OCI-LY1 (cell line): ENCODE results near the gene STK39.

Experiments
- EZH2 ChIP-seq: fragments of 200-600 bp; sonication (generic), shearing (Covaris generic); IDR thresholded peaks from 2 replicates; pipeline ENCODE4 v1.8.0; 2017; ENCODE audit warnings: borderline replicate concordance, mixed run types, mild to moderate bottlenecking, antibody characterized with exemption, low read length, moderate library complexity, mixed read lengths
- TF ChIP-seq, protein P1 (sequence below): fragments of 200-600 bp; sonication (generic), shearing (Covaris generic); IDR thresholded peaks from 2 replicates; pipeline ENCODE4 v1.5.1; 2017; ENCODE audit warnings: mild to moderate bottlenecking, antibody characterized with exemption, low read length, moderate library complexity, mixed read lengths

DNA sequence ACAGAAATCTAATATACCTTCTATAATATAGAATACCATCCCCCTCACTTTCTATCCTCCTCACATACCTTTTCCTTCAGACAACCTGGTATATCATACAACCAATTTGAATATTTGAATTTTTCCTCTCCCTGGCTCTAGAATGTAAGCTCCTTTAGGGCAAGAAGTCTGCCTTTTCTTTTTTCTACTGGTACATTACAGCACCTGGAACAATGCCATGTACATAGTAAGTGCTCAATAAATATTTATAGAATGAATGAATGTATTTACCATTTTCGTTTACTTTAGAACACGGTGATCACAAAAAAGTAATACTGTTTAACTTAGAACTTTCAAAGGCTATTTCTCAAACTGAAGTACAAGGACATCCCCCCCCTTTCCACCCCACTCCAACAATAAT lies 187.6 kb downstream of the STK39 start:
- TF ChIP-seq, protein P1, sequence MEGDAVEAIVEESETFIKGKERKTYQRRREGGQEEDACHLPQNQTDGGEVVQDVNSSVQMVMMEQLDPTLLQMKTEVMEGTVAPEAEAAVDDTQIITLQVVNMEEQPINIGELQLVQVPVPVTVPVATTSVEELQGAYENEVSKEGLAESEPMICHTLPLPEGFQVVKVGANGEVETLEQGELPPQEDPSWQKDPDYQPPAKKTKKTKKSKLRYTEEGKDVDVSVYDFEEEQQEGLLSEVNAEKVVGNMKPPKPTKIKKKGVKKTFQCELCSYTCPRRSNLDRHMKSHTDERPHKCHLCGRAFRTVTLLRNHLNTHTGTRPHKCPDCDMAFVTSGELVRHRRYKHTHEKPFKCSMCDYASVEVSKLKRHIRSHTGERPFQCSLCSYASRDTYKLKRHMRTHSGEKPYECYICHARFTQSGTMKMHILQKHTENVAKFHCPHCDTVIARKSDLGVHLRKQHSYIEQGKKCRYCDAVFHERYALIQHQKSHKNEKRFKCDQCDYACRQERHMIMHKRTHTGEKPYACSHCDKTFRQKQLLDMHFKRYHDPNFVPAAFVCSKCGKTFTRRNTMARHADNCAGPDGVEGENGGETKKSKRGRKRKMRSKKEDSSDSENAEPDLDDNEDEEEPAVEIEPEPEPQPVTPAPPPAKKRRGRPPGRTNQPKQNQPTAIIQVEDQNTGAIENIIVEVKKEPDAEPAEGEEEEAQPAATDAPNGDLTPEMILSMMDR = no peak
- TF ChIP-seq EZH2 = no peak
